Measurements from ENCODE around the gene M1AP.
"Not testable (repeated sequence)": the region's sequence is repeated elsewhere in the genome, so short reads cannot be mapped to it uniquely, and the experiment has no call there.

M1AP gene

GRCh38 chr2:74645344-74645743 is 2.8 kb downstream of the M1AP start:
- no peak overlapping the region for H3K4me3 ChIP-seq (ENCODE audit: low read depth, low read length)
- no peak for DNase-seq (ENCODE audit: low read depth)
- no peak for TF ChIP-seq CTCF (IDR thresholded peaks at IDR 0.05; ENCODE audit: control insufficient read depth, extremely low read depth, insufficient read depth)

GRCh38 chr2:74639550-74639949 is 8.6 kb downstream of the M1AP start:
- no peak for TF ChIP-seq CTCF (IDR thresholded peaks at IDR 0.05; ENCODE audit: control insufficient read depth, extremely low read depth, insufficient read depth)
- no peak overlapping the region for H3K4me3 ChIP-seq (ENCODE audit: low read depth, low read length)
- no peak for DNase-seq (ENCODE audit: low read depth)

GRCh38 chr2:74632939-74633312 is 15.2 kb downstream of the M1AP start:
- TF ChIP-seq CTCF (IDR thresholded peaks at IDR 0.05; ENCODE audit: control insufficient read depth, extremely low read depth, insufficient read depth), result no peak
- no peak overlapping the region for H3K4me3 ChIP-seq (ENCODE audit: low read depth, low read length)
- DNase-seq (ENCODE audit: low read depth), result no peak

- no peak overlapping the region for H3K4me3 ChIP-seq (ENCODE audit: low read depth, low read length)
- DNase-seq (ENCODE audit: low read depth), result no peak
- TF ChIP-seq CTCF (IDR thresholded peaks at IDR 0.05; ENCODE audit: control insufficient read depth, extremely low read depth, insufficient read depth), result no peak
Observed at GRCh38 chr2:74632209-74632938, 15.8 kb downstream of the M1AP start.

GRCh38 chr2:74630454-74630853 is 17.7 kb downstream of the M1AP start:
- DNase-seq (ENCODE audit: low read depth); H3K4me3 ChIP-seq (ENCODE audit: low read depth, low read length): not testable (repeated sequence)

- no peak for DNase-seq (ENCODE audit: low read depth)
- TF ChIP-seq CTCF (IDR thresholded peaks at IDR 0.05; ENCODE audit: control insufficient read depth, extremely low read depth, insufficient read depth), result no peak
- no peak overlapping the region for H3K4me3 ChIP-seq (ENCODE audit: low read depth, low read length)
Observed at GRCh38 chr2:74628538-74629105, 19.5 kb downstream of the M1AP start.

- no peak for TF ChIP-seq CTCF (IDR thresholded peaks at IDR 0.05; ENCODE audit: control insufficient read depth, extremely low read depth, insufficient read depth)
- DNase-seq (ENCODE audit: low read depth), result no peak
- no peak overlapping the region for H3K4me3 ChIP-seq (ENCODE audit: low read depth, low read length)
Observed at GRCh38 chr2:74625658-74626425, 22.3 kb downstream of the M1AP start.

All from LNCaP clone FGC (cell line).